HG03159 (cell line): Measurements from ENCODE around the gene TMEM200A.

Experiments used
- ATAC-seq: cut with Tn5 transposase; IDR thresholded peaks from one replicate; pipeline ENCODE4 v1.9.1; 2021; ENCODE audit warnings: mild to moderate bottlenecking, moderate library complexity; ENCODE audit not compliant: unreplicated experiment

TMEM200A gene

DNA sequence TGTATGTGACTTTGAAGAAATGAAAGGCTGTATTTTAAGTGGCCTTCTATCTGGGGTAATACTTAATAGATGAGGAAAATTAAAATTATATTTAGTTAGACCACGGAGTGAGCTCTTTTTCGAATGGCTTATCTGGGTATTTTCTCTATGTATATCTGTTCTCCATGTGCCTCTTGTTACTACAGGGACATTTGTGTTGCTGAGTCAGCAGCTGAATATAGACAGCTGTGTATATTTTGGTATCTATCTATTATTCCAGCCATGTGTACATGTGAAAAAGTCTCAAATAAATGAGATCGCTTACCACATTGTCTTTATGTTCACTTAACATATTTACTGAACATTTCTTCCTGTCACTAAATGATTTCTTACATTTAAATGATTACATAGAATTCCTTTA lies 57.2 kb downstream of the TMEM200A start:
- no peak for ATAC-seq

DNA sequence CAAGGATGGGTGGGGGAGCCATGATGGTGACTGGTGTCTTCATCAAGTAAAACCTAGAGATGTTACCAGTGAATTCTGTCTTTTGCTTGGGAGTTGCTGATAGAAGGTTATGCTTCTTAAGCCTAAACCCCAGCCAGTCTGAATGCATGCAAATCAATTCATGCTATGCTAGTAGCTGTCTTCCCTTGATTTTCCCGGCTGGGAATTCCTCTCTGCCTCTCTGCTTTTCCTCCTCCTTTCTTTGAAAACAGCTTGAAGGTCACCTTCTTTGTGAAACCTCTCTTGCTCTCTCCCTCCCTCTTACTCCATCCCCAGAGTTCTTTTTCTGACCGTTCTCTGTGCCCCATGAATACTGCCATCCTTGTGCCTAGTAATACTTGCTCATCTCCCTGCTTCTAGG lies 58.9 kb downstream of the TMEM200A start:
- no peak for ATAC-seq

DNA sequence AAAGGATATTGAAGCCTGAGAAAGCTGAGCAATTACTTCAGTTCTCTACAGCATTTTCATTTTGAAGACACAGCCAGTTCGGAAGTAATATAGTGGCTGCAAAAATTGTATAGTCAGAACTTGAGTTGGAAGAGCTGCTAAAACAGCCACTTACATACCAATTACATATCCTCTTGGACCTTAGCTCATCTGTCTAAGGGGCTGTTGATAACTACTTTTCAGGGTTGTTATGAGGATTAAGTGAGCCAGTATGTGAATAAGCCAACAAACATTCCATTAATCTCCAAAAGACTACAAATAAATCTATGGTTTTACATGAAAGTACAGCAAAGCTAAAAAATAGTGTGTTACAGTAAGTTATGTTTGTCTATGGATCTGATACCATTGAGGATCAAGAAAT lies 59.7 kb downstream of the TMEM200A start:
- no peak for ATAC-seq

DNA sequence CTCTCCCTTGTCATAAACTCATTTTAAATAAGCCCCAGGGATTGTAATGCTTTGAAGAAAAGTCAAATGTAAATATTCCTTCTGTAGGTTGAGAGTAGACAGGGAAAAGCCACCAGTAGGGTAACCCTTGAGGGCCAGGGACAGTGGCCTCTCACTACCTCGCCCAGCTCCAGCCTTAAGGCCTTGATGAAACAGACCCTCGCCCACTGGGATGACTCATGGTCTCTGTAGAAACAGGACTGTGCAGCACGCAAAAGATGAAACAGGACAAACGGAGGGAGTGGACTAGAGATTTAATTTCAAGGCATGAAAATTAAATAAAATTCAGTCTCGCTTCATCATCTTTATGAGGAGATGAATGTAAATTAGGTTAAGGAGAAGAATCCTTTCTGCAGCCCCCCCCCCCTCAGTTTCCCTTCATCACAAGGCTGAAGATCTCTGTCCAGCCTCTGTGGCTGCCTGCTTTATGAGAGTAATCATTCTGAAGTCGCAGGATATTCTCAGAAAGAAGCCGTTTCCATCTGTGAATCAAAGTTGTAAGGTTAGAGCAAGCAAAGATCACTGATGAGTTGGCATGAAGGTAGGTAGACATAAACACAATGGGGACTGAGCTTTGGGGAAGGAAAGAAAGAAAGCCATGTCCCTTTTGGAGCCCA lies 60.4 kb downstream of the TMEM200A start:
- ATAC-seq, result no peak

DNA sequence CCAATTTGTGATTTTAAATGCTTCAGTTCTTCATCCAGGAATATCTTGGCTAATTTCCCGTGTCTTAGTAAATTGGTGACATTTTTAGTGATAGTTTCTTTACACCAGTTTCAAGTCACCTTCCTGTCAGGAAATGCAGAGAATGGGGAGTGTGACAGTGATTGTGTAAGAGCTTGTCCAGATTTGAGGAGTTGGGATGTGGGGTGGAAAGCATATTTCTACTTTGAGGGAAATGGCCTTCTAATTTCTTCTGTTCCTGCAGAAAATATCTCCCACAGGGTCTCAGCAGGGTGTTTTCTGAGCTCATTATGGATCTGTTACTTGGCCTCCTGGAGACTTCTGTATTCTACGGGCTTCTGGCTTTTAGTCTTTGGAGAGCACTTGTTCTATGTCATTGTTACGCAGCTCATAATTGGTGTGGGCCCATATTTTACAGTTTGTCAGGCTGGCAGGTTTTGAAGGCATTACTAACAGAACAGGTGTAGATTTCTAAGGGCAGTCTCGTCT lies 65.6 kb downstream of the TMEM200A start:
- ATAC-seq, result no peak

DNA sequence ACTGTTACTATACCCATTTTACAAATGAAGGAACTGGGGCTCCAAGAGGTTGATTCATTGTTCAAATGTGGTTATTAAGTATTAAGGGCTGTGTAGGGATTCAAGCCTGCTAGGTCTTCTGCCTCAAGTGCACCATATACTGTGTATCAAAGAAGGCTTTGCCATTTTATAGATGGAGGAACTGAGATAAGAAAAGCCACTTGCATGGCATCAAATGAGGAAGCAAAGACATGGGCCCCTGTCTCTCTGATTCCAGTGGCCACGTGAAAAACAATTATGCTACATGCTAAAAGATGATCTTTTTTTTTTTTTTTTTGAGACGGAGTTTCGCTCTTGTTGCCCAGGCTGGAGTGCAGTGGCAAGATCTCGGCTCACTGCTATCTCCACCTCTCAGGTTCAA lies 67.0 kb downstream of the TMEM200A start:
- no peak for ATAC-seq

DNA sequence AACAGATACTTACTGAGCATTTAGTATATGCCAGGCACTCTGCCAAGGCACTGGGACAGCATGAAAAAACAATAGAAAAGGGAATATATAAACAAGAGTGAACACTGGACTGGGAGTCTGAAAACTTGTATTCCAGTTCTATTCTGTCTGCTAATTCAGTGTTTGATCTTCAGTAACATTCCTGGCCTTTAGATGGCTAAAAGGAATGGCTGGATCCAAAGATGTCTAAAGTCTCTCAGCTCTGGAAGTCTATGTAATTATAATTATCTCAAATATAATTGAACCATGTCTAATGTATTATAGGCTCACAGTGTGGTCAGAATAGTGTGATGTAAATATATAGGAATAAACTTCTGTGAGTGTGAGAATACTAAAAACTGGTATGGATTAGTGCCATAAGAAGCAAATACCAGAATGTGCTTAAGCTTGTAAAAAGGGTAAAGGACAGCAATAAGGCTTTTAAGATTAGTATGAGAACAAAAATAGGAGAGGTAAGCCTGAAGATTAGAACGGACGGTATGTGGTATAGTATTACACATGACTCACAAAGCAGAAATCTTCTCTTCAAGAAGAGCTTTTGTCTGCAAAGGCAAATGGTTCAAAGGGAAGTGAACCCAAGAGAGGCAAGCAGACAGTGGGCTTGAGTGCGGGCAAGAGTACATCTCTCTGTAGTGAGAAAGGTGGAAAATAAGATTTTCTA lies 68.5 kb downstream of the TMEM200A start:
- ATAC-seq, result no peak

DNA sequence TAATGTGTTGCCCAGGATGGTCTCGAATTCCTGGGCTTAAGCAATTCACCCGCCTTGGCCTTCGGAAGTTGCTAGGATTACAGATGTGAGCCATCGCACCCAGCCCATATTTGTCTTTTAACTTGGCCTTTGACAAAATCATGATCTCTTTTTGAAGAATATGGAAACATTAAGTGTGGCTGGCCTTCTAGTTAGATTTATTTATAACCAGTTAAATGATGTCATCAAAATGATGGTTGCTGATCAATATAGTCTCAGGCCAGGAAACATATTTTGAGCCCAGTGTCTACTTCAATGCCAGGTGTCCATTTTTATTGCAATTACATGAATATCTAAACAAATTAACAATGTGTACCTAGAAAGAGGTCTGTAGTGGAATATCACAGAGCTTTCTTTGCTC lies 69.4 kb downstream of the TMEM200A start:
- ATAC-seq, result no peak

DNA sequence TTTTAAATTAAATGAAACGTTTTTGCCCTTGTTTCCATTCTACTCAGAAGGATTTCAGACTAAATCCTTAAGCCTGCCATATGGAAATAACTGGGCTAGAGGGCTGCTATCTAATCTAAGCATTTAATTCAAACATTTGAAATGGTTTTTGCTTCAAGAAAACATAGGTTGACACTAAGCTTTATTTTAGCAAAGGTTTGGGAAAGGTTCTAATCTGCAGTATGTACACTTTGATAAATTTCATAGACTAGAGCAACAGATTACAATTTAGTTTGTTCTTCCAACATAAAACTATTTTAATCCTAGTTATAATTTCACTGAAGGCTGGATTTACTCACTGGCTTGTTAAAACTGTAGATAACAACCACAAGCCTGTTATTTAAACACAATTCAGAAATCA lies 72.1 kb downstream of the TMEM200A start:
- no peak for ATAC-seq

DNA sequence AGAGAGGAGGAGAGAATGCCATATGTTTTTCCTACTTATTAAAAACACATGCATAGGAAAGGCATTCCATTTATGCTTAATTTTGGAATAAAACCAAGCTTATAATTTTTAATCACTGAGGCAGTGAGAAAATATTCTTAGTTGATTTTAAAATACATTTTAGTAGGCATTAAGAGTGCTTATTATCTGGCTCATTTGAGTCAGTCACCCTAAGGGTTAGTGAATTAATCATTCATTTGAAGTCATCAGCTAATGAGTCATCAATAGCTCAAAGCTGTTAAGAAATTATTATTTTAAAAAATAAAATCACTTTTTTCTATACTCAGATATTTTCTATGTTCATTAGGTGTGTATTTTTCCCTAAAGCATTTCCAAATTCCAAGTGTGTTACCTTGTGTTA lies 81.6 kb downstream of the TMEM200A start:
- no peak for ATAC-seq

DNA sequence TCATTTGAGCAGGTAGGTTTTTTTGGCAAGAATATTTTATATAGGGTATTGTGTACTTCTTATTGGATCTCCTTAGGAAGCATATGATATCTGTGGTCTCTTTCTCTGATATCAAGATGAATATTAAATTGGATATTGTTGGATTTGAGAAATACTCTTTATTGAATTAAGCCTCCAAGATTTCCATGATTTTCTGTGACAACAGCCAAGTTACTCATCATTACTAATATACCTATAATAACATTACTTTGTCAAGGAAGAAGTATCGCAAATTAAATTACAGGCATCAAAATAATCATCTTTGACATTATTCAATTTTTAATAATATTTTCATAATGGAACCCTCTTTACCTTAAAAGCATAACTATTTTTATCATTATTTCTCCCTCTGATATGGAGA lies 86.5 kb downstream of the TMEM200A start:
- no peak for ATAC-seq

DNA sequence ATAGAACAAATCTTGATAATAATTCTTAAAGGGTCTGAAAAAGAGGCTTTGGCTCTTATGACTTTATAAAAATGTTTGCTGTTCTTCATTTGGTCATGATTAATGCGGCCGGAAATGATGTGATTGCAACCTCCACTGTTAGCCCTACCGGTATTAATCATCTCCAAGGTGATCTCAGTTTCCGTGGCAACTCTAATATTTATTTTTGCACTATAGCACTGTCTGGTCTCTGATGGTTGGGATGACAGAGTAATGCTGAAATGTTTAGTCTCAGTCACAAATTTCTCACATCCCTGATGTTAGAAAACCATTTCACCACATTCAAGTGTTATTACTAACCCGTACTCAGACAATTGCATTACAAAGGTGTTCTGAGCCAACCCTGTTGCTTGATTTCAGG lies 87.4 kb downstream of the TMEM200A start:
- no peak for ATAC-seq

DNA sequence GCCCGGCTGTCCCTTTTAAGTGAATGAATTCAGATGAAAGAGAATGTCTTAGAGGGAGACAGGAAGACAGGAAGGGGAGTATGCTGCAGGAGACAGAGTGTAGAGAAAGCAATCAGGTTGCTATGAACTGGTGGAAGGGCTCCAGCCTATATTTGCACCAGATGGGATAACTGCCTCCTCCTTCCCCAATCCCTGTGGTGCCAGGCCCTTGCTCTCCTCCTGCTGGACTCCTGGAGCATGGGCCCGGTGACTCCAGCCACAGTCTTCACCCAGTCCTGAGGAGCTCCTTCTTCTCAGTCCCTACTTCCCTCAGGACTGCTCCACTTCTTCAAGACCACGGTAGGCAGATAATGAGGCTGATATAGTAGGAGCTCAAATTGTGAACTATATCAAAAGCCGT lies 91.8 kb downstream of the TMEM200A start:
- no peak for ATAC-seq

DNA sequence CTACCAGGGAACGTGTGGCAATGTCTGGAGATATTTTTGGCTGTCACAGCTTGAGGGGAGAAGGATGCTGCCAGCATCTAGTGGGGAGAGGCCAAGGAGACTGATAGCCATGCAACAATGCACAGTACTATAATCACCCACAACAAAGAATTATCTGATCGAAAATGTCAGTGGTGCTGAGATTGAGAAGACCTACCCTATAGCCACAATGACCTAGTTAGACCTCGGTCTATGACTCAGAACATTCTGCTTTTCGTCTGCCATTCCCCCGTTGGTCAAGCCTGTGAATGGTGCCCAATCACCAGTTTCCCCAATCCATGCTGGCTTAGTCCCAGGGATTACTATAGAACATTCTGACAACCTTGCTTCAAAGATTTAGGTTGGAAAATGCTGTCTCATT lies 93.5 kb downstream of the TMEM200A start:
- ATAC-seq, result no peak

DNA sequence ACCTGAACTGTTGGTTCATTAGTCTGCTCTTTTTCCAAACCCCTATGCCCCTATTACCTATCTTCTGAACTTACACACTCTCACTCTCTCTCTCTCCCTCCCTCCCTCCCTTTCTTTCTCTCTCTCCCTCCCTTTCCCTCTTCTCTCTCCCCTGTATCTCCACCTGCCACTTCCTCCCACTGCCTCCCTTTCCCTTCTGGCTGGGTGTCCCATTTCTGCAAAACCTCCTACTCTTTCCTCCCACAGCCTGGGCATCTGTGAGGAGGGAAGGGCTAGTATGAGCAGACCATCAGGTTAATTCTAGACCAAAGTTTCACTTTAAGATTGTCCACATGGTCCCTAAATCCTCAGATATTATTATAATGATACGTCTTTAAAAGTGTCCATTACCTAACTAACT lies 95.1 kb downstream of the TMEM200A start:
- no peak for ATAC-seq

DNA sequence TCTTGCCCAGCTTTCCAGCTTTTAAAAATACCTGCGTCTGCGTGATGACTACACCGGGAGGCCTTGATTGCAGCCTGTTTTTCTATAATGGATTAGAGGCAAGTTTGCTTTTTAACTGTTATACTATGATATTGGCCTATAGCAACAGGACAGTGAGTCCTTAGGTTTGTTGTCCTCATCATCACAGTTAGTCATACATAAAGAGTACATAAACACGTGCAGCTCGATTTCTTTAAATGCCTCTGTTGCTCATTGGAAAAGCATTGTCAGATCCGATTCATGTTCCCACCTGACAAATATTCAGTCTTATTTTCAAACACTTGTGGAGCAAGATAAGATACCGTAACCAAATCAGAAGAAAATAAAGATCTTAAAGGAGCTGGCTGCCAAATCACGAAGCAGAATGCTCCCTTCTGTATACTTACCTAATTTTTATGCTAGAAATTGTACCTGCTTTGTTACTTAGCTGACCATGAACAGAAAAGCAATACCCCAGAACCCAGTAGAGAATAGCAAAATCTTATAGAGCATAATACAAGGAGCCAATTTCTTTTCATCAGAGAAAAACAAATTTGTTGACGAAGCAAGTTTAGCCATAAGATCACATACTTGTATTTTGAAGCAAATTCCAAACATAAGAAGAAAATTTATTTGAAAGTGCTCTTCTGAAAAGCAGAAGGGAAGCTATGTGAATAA lies 100.4 kb downstream of the TMEM200A start:
- no peak for ATAC-seq

DNA sequence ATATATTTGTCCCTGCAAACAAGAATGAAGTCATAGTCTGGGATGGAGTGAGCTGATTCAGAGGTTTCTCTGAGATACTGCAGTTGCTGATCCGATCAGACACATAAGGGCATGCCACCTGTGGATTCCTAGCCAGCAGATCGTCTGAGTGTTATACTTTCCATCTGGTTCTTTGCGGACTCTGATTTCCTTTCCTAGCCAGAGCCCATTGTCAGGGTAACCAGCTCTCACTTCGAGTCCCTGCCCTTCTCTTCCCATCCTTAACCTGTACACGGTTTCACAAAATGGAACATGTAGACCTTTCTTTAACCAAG lies 100.9 kb downstream of the TMEM200A start:
- ATAC-seq, result no peak

DNA sequence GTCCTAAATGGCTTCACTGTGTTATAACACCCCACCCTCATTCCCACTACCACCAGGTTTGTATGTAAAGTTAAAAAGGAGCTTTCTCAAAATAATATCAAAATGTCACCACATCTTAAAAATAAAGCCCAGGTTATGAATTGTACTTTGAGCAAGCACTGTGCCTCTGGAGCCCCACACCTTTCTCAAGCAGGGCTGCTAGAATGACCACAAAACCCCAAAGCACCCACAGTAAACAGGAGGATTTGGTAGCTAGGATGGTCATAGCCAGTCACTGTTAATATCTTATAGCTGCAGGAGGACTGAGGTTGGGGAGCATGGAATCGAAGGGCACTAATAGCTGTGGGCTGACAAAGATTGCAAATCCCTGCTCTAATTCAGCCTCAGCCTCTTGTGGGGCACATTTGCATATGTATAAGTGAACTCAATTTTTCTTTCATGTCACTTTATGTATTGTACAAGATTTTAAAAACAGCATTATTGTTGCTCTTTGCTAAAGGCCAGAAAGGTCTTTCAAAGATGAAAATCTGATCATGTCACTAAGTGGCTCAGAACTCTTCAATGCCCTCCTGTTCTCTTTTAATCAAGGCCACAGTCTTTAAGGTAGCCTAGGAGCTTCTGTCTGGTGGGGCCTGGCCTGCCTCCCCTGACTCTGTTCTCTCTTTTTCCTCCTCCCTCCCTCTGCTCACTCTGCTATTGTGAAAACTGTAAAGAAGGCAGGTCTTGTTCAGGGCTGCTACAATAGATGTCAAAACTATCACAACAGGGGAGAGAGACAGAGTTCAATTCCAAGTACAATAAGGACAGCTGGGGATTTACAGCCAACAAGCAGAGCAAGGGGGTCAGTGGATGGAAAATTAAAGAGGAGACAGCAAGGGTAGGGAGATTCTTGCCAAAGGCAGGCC lies 101.6 kb downstream of the TMEM200A start:
- no peak for ATAC-seq

DNA sequence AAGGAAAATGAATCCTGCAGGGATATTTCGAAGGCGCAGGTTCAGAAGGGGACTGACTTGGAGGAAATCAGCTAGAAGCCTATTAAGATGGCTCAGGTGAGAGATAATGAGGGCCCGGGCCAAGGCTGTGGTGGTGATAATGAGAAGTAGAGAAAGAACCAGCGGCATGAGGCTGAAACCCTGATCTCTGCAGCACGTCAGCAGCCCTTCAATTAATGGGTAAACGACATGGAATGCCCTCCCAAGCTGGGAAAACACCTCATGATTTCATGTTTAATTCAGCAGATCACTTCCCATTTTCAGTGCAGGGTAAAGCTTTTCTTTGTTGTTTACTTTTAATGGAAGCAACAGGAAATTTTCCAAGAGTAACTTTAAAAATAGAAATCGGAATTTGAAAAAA lies 104.9 kb downstream of the TMEM200A start:
- ATAC-seq, result no peak

DNA sequence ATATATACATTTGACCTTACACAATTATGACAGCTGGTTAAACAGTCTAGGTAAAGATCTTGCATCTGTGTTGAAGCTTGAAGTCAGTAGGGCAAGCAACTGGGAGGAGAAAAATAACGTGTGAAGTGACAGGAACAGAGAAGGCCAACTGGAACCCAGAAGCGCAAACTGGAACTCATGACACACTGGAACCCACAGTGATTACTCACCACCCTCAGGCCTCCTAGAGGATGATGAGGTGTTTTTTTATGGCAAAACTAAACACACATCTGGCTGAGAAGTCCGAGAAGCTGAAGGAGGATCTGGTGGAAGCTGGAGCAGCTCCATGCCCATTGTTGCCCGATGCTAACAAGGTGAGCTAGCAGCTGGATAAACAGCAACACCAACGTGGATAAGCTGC lies 108.1 kb downstream of the TMEM200A start:
- ATAC-seq, result no peak

DNA sequence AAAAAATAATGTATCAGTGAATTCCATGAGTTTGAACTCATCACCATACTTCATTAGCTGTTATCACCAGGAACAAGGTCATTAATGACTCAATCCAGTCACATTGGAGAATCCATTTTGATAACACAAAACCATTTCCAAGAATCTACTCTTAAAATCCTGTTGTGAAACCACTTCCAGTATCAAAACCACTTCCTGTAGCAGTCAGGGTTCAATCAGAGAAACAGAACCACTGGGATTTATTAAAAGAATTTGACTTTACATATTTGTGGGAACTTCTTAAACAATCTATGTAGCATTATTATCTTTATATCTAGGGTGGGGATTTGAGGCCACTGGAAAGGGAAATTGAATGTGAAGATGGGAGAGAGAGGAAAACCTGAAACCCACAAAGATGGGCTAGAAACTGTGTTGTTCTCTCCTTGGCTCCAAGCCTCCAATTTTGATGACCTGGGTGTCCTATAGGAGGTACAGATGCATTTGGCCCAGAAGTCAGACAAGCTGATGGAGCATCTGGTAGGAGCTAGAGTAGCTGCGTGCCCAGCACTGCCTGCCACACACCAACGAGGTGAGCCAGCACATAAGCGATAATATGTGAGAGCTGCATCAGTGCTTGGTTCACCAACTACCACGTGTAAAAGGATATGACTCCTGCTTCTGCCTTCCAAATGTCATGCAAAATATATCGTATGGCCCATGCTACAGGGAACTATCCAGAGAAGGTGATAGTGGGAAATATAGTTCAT lies 117.0 kb downstream of the TMEM200A start:
- no peak for ATAC-seq
